H9 (cell line): ENCODE results near the gene DOC2B. TPM values are rescaled to one million over a fixed set of nuclear protein-coding genes. Genes with fewer than 3 reads are reported as not detected.

Source experiments
- DNase-seq: peaks from one replicate; pipeline ENCODE4 v3.0.0-alpha.2; 2017
- H2AFZ ChIP-seq: one replicate; pipeline ENCODE4 v1.6.1; 2013; ENCODE audit warnings: mild to moderate bottlenecking, low read length, control low read depth, moderate library complexity
- H2AK5ac ChIP-seq: 2 replicates; pipeline ENCODE4 v1.6.1; 2013; ENCODE audit warnings: low read length, control low read depth, mixed read lengths; ENCODE audit not compliant: insufficient read length
- H2BK120ac ChIP-seq: one replicate; pipeline ENCODE4 v1.6.1; 2013; ENCODE audit warnings: low read depth, mild to moderate bottlenecking, low read length, control low read depth, inconsistent platforms; ENCODE audit not compliant: poor library complexity, severe bottlenecking
- H2BK12ac ChIP-seq: 2 replicates; pipeline ENCODE4 v1.6.1; 2013; ENCODE audit warnings: low read length, control low read depth, mixed read lengths, low read depth; ENCODE audit not compliant: insufficient read length
- H2BK15ac ChIP-seq: 2 replicates; pipeline ENCODE4 v1.6.1; 2013; ENCODE audit warnings: low read depth, low read length, control low read depth
- H2BK20ac ChIP-seq: one replicate; pipeline ENCODE4 v1.6.1; 2013; ENCODE audit warnings: low read depth, mild to moderate bottlenecking, low read length, control low read depth, inconsistent platforms; ENCODE audit not compliant: poor library complexity, severe bottlenecking
- H2BK5ac ChIP-seq: 2 replicates; pipeline ENCODE4 v1.6.1; 2013; ENCODE audit warnings: low read length, control low read depth, mixed read lengths; ENCODE audit not compliant: insufficient read length
- H3K14ac ChIP-seq: 2 replicates; pipeline ENCODE4 v1.6.1; 2013; ENCODE audit warnings: low read length, control low read depth; ENCODE audit not compliant: insufficient read depth
- H3K18ac ChIP-seq: 2 replicates; pipeline ENCODE4 v1.6.1; 2013; ENCODE audit warnings: low read depth, mild to moderate bottlenecking, mixed read lengths, low read length, control low read depth; ENCODE audit not compliant: insufficient read length
- H3K23ac ChIP-seq: 2 replicates; pipeline ENCODE4 v1.6.1; 2013; ENCODE audit warnings: low read length, control low read depth, mixed read lengths, low read depth; ENCODE audit not compliant: insufficient read length
- H3K23me2 ChIP-seq: 2 replicates; pipeline ENCODE4 v1.6.1; 2013; ENCODE audit warnings: low read depth, mild to moderate bottlenecking, mixed read lengths, low read length, control low read depth; ENCODE audit not compliant: insufficient read length, poor library complexity, severe bottlenecking
- H3K27ac ChIP-seq: 2 replicates; pipeline ENCODE4 v1.5.1; 2013; ENCODE audit warnings: low read length, control low read depth, mixed read lengths, low read depth; ENCODE audit not compliant: insufficient read length
- H3K27me3 ChIP-seq: 2 replicates; pipeline ENCODE4 v1.6.1; 2013; ENCODE audit warnings: low read length, control low read depth, inconsistent platforms; ENCODE audit not compliant: insufficient read depth
- H3K4ac ChIP-seq: 2 replicates; pipeline ENCODE4 v1.6.1; 2013; ENCODE audit warnings: low read depth, mild to moderate bottlenecking, control low read depth, inconsistent platforms, low read length, moderate library complexity
- H3K4me1 ChIP-seq: 2 replicates; pipeline ENCODE4 v1.6.1; 2013; ENCODE audit warnings: low read length, control low read depth, inconsistent platforms; ENCODE audit not compliant: insufficient read depth
- H3K4me2 ChIP-seq: 2 replicates; pipeline ENCODE4 v1.6.1; 2013; ENCODE audit warnings: low read length, control low read depth, mixed read lengths; ENCODE audit not compliant: insufficient read length, insufficient read depth
- H3K56ac ChIP-seq: 2 replicates; pipeline ENCODE4 v1.6.1; 2013; ENCODE audit warnings: low read depth, mild to moderate bottlenecking, mixed read lengths, low read length, control low read depth; ENCODE audit not compliant: insufficient read length
- H3K79me1 ChIP-seq: 2 replicates; pipeline ENCODE4 v1.6.1; 2013; ENCODE audit warnings: low read depth, mild to moderate bottlenecking, moderate library complexity, low read length, control low read depth, inconsistent platforms; ENCODE audit not compliant: insufficient read depth, poor library complexity, severe bottlenecking
- H3K79me2 ChIP-seq: 2 replicates; pipeline ENCODE4 v1.6.1; 2013; ENCODE audit warnings: low read length, control low read depth, inconsistent platforms; ENCODE audit not compliant: insufficient read depth
- H3K9ac ChIP-seq: 2 replicates; pipeline ENCODE4 v1.6.1; 2013; ENCODE audit warnings: low read length, control low read depth, mixed read lengths; ENCODE audit not compliant: insufficient read length; ENCODE audit errors: extremely low read depth
- H3K9me3 ChIP-seq: one replicate; pipeline ENCODE4 v1.6.1; 2013; ENCODE audit warnings: low read depth, low read length, inconsistent platforms; ENCODE audit not compliant: control insufficient read depth
- H3T11ph ChIP-seq: one replicate; pipeline ENCODE4 v1.6.1; 2013; ENCODE audit warnings: mild to moderate bottlenecking, low read length, control low read depth, inconsistent platforms
- H4K20me1 ChIP-seq: one replicate; pipeline ENCODE4 v1.6.1; 2013; ENCODE audit not compliant: control insufficient read depth, insufficient read length, insufficient read depth
- H4K5ac ChIP-seq: 2 replicates; pipeline ENCODE4 v1.6.1; 2013; ENCODE audit warnings: low read depth, mild to moderate bottlenecking, mixed read lengths, low read length, control low read depth; ENCODE audit not compliant: insufficient read length
- H4K8ac ChIP-seq: replicated peaks from 2 replicates; pipeline ENCODE4 v1.6.1; 2013; ENCODE audit warnings: low read length, control low read depth, mixed read lengths, low read depth; ENCODE audit not compliant: insufficient read length
- H4K91ac ChIP-seq: 2 replicates; pipeline ENCODE4 v1.6.1; 2013; ENCODE audit warnings: low read depth, mild to moderate bottlenecking, moderate library complexity, mixed read lengths, low read length, control low read depth; ENCODE audit not compliant: insufficient read length
- H3K27ac Mint-ChIP-seq, 3 experiments: 2 replicates in 2 of 3; 3 replicates in 1 of 3; pipeline ENCODE4 v1.8.0; 2020 to 2021; ENCODE audit warnings: mixed read lengths in 3 of 3, mild to moderate bottlenecking in 1 of 3, moderate library complexity in 1 of 3
- H3K27me3 Mint-ChIP-seq: 2 replicates; pipeline ENCODE4 v1.8.0; 2021; ENCODE audit warnings: low read depth, mild to moderate bottlenecking, moderate library complexity, mixed read lengths
- H3K36me3 Mint-ChIP-seq, 3 experiments: 2 replicates in 2 of 3; 3 replicates in 1 of 3; pipeline ENCODE4 v1.8.0; 2020 to 2021; ENCODE audit warnings: low read depth in 3 of 3, mixed read lengths in 3 of 3; ENCODE audit not compliant: insufficient read depth in 1 of 3
- H3K4me1 Mint-ChIP-seq, 2 experiments: 2 replicates each; pipeline ENCODE4 v1.8.0; 2020; ENCODE audit warnings: mixed read lengths in 2 of 2
- H3K4me3 Mint-ChIP-seq, 2 experiments: 2 replicates in 1 of 2; 3 replicates in 1 of 2; pipeline ENCODE4 v1.8.0; 2020 to 2021; ENCODE audit warnings: mild to moderate bottlenecking in 2 of 2, mixed read lengths in 2 of 2, moderate library complexity in 1 of 2
- H3K9me3 Mint-ChIP-seq, 2 experiments: 2 replicates in 1 of 2; 3 replicates in 1 of 2; pipeline ENCODE4 v1.8.0; 2020; ENCODE audit warnings: mild to moderate bottlenecking in 2 of 2, mixed read lengths in 2 of 2, moderate library complexity in 1 of 2
- WGBS: extraction: QIAGEN DNeasy Blood & Tissue Kit; methylation state at CpG from one replicate; pipeline ENCODE4 v1.1.7; 2013; ENCODE audit warnings: missing lambda C conversion rate, low lambda C conversion rate, mixed read lengths; ENCODE audit not compliant: insufficient read length; ENCODE audit errors: extremely low coverage; 5-methylcytosine and 5-hydroxymethylcytosine counted together
- total RNA-seq: library from RNA; stranded (reverse); gene quantifications from 2 replicates; pipeline ENCODE4 v1.2.1, GENCODE V29; 2021
- TF ChIP-seq, protein P1 (sequence below): fragments of 200-600 bp; sonication (generic); conservative IDR thresholded peaks from 3 replicates; pipeline ENCODE4 v1.8.0; 2021; ENCODE audit warnings: antibody characterized with exemption, mild to moderate bottlenecking

DOC2B gene
- total RNA-seq, 1 experiment from 2014 or later, result 2.1 TPM

DNA sequence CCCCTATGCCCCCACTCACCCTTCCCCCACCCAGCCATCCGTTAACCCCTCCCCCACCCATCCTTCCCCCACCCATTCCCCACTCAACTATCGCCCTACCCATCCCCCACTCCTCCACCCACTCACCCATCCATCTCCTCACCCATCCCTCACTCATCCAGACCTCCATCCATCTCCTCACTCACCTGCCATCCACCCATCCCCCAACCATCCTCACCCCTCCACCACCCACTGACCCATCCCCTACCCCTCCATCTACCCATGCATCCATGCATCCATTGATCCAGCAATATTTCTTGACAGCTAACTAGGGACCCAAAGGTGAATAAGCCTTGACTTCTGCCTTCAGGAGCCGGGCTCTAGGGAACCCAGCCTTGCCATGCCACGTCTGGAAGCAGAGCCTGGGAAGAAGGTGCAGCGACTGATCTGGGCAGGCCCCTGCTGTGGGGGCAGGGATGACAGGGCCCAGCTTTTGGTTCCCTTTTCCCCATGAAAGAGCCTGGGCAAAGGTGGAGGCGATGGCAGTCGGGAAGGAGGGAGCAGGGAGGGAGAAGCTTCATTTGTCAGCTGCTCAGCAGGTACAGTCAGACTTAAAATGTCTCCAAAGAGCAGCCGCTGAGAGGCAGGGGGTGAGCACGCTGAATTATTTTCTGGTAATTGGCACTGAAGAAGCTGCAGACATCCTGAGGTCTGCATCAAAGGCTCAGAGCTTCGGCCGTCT is 23.1 kb upstream of the DOC2B start:
- H4K5ac ChIP-seq, result no peak overlapping the region
- H3K18ac ChIP-seq, result no peak overlapping the region
- no peaks in the 10 kb centered on the region for H3K9me3 ChIP-seq
- no peak overlapping the region for H4K8ac ChIP-seq
- no peaks in the 10 kb centered on the region for H4K20me1 ChIP-seq
- Mint-ChIP-seq H3K4me1 (peaks cover 12 to 30% of the 10 kb centered on the region in 2 experiments; a peak in 3 of 4 replicates), H3K27ac (no peak overlapping the region), H3K27me3 (peaks cover 6% of the 10 kb centered on the region), H3K9me3 (peaks cover 7 to 15% of the 10 kb centered on the region in 2 experiments; a peak in 3 of 5 replicates), H3K36me3 (peaks cover 0 to 8% (median 5%) of the 10 kb centered on the region in 3 experiments; a peak in 6 of 7 replicates), H3K4me3 (no peak overlapping the region)
- H3K27ac ChIP-seq, result no peak overlapping the region
- no peaks in the 10 kb centered on the region for H3K23me2 ChIP-seq
- DNase-seq, result no peak
- H2AFZ ChIP-seq, result no peak overlapping the region
- TF ChIP-seq, protein P1, sequence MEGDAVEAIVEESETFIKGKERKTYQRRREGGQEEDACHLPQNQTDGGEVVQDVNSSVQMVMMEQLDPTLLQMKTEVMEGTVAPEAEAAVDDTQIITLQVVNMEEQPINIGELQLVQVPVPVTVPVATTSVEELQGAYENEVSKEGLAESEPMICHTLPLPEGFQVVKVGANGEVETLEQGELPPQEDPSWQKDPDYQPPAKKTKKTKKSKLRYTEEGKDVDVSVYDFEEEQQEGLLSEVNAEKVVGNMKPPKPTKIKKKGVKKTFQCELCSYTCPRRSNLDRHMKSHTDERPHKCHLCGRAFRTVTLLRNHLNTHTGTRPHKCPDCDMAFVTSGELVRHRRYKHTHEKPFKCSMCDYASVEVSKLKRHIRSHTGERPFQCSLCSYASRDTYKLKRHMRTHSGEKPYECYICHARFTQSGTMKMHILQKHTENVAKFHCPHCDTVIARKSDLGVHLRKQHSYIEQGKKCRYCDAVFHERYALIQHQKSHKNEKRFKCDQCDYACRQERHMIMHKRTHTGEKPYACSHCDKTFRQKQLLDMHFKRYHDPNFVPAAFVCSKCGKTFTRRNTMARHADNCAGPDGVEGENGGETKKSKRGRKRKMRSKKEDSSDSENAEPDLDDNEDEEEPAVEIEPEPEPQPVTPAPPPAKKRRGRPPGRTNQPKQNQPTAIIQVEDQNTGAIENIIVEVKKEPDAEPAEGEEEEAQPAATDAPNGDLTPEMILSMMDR, result no peak
- H3K23ac ChIP-seq, result no peak overlapping the region
- no peaks in the 10 kb centered on the region for H3K79me2 ChIP-seq
- no peak overlapping the region for H4K91ac ChIP-seq
- no peak overlapping the region for H3K4ac ChIP-seq
- H2AK5ac ChIP-seq, result no peak overlapping the region
- H3K4me2 ChIP-seq, result no peak overlapping the region
- no peaks in the 10 kb centered on the region for H3K4me1 ChIP-seq
- WGBS, result no CpG with 5 or more reads among the region's 11 CpGs
- no peak overlapping the region for H3K56ac ChIP-seq
- H2BK120ac ChIP-seq, result no peak overlapping the region
- no peak overlapping the region for H2BK12ac ChIP-seq
- H3K79me1 ChIP-seq, result no peaks in the 10 kb centered on the region
- no peak overlapping the region for H2BK5ac ChIP-seq
- H2BK20ac ChIP-seq, result no peak overlapping the region
- no peaks in the 10 kb centered on the region for H3K27me3 ChIP-seq
- H3K9ac ChIP-seq, result no peak overlapping the region
- no peak overlapping the region for H3T11ph ChIP-seq
- no peak overlapping the region for H2BK15ac ChIP-seq
- H3K14ac ChIP-seq, result no peak overlapping the region
